ENCODE data around the gene MAJIN.

MAJIN gene

DNA sequence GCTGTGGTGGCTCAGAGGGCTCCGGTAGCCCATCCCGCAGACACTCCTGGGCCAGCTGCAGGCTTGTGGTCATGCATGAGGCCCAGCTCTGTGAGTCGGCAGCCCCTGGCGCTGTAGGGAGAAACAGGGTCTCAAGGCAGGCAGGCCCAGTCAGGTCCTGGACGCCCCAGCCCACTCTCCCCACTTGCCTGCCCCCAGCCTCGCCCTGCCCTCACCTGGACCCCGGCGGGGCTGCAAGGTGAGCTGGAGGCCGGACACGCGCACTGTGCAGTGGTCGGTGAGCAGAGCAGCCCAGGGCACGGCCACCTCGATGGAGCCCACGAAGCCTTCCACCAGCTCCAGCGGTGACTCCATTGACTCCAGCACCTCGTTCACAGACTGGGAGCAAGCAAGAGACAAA, 57.8 kb downstream of the MAJIN start:
- in situ Hi-C loops (cut with HindIII; ENCODE audit: low sequenced_read_pairs) = no loop called here

GRCh38 chr11:64913171-64913727, 58.7 kb downstream of the MAJIN start:
- in situ Hi-C loops (cut with HindIII; ENCODE audit: low sequenced_read_pairs) = no loop called here

GRCh38 chr11:64911689-64912088, 60.2 kb downstream of the MAJIN start:
- in situ Hi-C loops (cut with HindIII; ENCODE audit: low sequenced_read_pairs) = no loop called here

DNA sequence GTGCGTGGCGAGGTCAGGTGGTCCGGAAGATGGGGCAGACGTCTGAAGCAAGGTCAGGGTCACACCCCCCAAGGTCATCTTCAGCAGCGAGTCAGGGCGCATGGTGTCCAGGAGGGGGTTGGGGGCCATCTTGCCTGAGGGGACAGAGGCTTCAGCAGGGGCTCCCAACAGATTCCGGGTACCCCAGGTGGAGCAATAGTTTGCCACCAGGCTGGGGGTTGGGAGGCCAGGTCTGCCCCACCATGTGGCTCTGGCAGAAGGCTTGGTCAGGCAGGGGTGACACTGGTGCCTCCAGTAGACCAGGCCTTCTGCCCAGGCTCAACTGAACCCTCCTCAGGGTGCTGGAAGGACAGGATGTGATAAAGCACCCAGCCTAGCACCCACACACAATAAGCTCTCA, 60.8 kb downstream of the MAJIN start:
- in situ Hi-C loops (cut with HindIII; ENCODE audit: low sequenced_read_pairs) = no loop called here

DNA sequence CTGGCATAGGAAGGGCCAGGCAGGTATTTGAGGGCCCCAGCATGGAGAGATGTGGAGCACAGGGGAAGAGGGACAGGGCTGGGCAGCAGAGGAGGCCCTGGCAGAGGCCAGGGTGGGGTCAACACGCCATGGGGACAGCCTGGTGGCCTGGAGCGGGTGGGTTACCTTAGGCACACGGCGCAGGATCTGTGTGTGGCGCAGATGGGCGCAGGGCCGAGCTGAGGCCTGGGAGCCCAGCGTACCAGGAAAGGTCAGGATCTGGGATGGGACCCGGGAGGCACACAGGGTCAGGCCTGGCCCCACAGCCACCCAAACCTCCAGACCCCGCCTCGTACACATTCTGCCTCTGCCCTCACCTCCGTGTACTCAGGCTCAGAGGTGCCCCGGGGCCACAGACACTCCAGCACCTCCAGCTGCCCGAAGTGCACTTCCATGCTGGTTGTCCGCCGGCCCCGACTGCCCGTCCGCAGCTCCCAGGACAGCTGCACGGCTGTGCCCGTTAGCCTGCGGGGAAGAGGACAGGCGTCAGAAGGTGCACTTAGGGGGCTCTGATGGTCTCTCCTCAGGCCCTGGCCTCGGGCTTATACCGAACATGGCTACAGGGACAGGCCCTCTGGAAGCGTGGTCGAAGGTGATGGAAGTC, 61.3 kb downstream of the MAJIN start:
- in situ Hi-C loops (cut with HindIII; ENCODE audit: low sequenced_read_pairs) = no loop called here

GRCh38 chr11:64909653-64910343, 62.1 kb downstream of the MAJIN start:
- in situ Hi-C loops (cut with HindIII; ENCODE audit: low sequenced_read_pairs) = no loop called here

- in situ Hi-C loops (cut with HindIII; ENCODE audit: low sequenced_read_pairs) = no loop called here
These were observed 63.1 kb downstream of the MAJIN start for GRCh38 chr11:64908766-64909165.

DNA sequence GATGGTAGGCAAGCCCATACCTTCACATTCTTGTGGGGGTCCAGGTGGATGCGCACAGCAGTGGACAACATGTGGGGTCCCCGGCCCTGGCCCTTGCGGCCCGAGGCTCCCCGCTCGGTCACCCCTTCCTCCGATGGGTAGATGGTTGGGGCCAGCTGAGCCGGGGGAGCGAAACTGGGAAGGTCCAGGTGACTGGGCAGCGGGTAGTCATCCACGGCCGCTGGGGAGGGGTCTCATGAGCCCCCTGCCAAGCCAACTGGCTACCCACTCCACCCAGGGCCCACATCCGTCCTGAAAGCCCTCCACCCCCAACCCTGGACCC, 65.6 kb downstream of the MAJIN start:
- in situ Hi-C loops (cut with HindIII; ENCODE audit: low sequenced_read_pairs) = no loop called here

DNA sequence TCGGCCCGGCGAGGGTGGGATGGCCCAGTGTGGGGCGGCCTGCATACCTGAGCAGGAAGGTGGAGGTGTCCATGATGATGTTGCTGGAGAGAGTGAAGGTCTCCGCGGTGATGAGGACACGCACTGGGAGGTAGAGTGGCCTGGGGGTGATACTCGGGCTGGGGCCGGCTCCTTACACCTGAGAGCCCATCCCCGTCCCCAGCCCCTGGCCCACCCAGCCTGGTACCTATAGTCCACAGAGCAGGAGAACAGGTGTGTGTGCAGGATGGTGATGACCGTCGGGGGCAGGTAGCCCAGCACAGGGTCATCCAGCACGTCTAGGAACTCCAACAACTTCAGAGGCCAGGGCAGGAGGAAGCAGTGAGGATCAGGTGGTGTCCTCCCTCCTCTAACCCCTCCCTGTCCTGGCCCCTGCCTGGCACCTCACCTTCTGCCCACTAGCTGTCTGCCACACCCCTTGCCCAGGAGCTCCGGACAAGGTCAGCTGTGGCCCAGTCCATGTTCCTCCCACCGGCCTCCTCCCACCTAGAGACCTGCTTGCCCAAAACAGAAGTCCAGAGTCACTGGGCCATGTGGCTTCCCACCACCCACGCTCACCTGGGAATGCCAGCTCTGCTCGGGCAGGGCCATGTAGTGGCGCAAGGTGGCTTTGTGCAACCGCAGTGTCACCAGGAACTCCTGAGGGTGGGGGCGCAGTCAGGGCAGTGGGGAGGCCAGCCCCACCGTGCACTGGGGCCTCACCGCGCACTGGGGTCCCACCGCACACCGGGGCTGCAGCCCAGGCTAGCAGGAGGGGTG, 66.2 kb downstream of the MAJIN start:
- in situ Hi-C loops (cut with HindIII; ENCODE audit: low sequenced_read_pairs) = no loop called here

DNA sequence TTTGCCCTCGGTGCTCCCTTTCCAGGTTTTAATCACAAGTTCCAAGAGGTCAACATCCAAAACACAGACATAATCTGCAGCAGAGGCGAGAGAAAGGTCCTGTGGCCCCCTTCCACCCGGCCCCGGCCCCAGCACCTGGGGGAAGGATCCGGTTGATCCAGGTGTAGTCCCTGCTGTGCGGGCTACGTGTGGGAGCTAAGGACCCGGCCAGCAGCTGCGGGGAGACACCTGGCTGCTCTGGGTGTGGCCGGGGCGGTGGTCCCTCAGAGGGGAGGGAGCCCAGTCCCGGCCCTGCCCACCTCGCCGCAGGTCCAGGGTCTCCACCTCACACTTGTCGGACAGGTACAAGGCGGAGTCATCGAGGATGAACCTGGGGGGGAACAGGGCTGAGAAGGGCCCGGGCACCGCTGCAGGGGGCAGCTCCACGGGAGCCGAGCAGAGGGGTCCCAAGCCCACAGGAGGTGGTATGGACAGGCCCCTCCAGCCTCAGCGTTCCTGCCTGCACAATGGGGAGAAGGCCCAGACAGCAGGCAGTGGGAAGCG, 68.5 kb downstream of the MAJIN start:
- in situ Hi-C loops (cut with HindIII; ENCODE audit: low sequenced_read_pairs) = no loop called here

GRCh38 chr11:64902102-64902900, 69.6 kb downstream of the MAJIN start:
- in situ Hi-C loops (cut with HindIII; ENCODE audit: low sequenced_read_pairs) = no loop called here

DNA sequence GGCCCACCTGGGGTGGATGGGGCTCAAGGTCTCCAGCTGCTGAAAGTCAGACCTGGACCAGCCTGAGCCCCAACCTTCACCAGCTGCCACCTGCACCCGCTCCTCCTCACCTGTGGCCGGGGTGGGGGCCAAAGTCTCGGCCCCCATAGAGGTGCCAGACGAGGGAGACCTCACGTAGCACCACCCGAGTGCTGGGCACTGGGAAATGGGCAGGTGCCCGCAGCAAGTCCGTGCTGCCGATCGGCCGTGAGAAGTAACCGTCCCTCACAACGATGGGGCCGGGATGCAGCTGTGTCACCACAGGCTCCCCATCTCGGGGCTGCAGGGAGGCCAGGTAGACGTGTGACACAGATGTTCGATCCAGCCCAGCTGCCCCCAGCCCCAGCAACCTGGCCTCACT, 71.1 kb downstream of the MAJIN start:
- in situ Hi-C loops (cut with HindIII; ENCODE audit: low sequenced_read_pairs) = no loop called here

GRCh38 chr11:64900263-64900678, 71.6 kb downstream of the MAJIN start:
- in situ Hi-C loops (cut with HindIII; ENCODE audit: low sequenced_read_pairs) = no loop called here

DNA sequence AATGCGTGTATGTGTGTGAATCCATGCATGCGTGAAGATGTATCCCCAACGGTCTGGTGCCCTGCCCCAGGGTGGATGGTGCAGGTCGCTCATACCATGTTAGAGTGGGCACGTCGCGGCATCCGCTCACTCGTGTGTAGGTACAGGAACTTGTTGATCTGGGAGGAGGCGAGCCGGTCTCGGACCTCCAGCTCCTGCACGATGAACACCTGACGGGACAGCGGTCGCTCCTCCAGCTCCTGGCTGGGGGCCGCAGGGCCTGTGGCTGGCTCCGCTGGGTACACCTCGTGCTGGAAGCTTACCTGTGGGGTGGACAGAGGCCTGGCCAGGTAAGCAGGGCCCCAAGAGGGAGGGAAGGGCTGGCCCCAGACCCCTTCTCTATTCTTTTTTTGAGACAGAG, 73.4 kb downstream of the MAJIN start:
- in situ Hi-C loops (cut with HindIII; ENCODE audit: low sequenced_read_pairs) = no loop called here

- in situ Hi-C loops (cut with HindIII; ENCODE audit: low sequenced_read_pairs) = no loop called here
These were observed 73.8 kb downstream of the MAJIN start for GRCh38 chr11:64898076-64898445.

GRCh38 chr11:64897381-64898075, 74.4 kb downstream of the MAJIN start:
- in situ Hi-C loops (cut with HindIII; ENCODE audit: low sequenced_read_pairs) = no loop called here

DNA sequence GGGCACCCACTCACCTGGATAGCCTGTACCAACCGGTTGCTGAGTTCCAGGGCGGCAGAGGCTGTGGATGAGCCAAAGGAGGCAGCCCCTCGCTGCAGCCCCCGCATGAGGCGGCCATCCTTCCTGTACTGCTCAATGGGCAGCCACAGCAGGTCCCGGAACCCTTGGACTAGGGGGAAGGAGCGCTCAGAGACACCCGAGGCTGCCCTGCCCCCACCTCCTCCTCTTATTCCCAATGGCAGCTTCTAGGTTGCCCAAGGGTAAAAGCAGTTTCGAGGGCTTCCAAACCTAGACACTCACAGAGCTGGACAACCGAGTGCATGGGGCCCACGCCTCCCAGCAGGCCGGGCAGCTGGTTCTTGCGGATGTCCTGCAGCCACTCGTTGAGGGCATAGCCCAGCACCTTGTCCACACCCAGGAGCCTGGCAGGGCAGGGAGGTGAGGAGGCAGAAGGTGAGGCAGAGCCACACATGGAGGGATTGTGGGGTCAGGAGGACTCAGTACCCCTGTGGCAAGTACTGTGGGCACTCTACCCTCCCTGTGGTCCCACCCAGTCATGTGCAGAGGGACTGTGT, 75.4 kb downstream of the MAJIN start:
- in situ Hi-C loops (cut with HindIII; ENCODE audit: low sequenced_read_pairs) = no loop called here

- in situ Hi-C loops (cut with HindIII; ENCODE audit: low sequenced_read_pairs) = loop anchor here (5.0 kb wide), 1 partner anchor 43 kb away; no protein-coding TSS in a partner anchor
These were observed 77.0 kb downstream of the MAJIN start for GRCh38 chr11:64894812-64895452.
